Measurements from ENCODE around the gene SSH3. TPM values are rescaled to one million over a fixed set of nuclear protein-coding genes. Genes with fewer than 3 reads are reported as not detected.

SSH3 gene
- total RNA-seq, 1 experiment from 2014 or later, result 57.8 TPM

DNA sequence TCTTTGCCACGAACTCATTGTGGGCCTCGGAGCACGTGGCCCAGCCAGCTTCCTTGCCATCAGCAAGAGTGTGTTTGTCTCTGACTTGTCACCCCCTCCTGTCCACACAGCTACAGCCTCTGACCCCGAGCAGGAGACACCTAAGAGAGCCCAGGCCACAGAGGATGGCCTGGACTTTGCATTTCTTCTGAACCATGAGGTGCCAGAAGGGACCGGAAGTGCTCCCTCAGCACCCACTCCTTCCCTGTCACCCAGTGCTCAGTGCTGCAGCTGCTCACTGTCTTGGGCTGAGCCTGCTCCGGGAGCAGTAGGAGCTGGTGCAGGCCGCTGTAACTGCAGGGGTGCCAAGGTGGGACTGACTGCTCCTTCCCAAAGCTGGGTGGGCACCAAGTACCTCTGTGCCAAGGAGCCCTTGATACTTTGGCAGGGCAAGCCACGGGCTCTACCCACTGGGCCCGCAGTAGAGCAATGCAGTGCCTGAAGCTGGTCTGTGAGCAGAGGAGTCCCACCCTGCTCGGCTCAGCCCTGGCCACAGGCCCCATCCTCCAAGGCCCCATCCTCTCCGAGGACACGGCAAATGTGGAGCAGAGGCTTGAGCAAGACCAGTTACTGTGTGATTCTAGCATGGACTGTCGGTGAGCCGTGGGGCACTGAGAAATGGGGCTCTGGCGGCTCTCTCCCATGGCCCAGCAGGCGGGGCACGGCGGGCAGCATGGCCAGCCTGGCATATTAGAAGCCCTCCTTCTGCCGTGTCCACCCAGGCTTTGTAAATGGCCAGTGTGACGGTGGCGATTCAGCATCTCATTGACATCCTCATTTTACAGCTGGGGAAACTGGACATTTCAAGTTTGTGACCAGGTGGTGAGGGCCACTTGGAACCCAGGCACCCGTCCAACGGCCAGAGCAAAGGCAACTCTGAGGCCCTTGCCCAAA lies 30.7 kb upstream of the SSH3 start:
- Histone ChIP-seq H3K4me3 (replicated peaks in 1 of 2; ENCODE audit: low read depth in 1 of 2, low read length in 2 of 2) (no peak overlapping the region), H3K79me2 (ENCODE audit: insufficient read depth, low read length) (peaks cover 100% of the 10 kb centered on the region), H2AFZ (ENCODE audit: low read depth, low read length, poor library complexity, severe bottlenecking) (no peak overlapping the region), H3K36me3 (ENCODE audit: control insufficient read depth in 1 of 2, insufficient read depth in 2 of 2, low read length in 2 of 2) (peaks cover 2 to 15% of the 10 kb centered on the region in 2 experiments; a peak in 1 of 4 replicates), H3K27ac (ENCODE audit: low read depth, low read length) (no peak overlapping the region), H3K27me3 (ENCODE audit: insufficient read depth, low read length) (no peaks in the 10 kb centered on the region), H3K4me2 (ENCODE audit: low read length) (no peak overlapping the region), H3K9me3 (ENCODE audit: control insufficient read depth in 1 of 2, insufficient read depth in 1 of 2, low read depth in 1 of 2, low read length in 2 of 2) (no peaks in the 10 kb centered on the region), H3K4me1 (ENCODE audit: control insufficient read depth in 1 of 2, insufficient read depth in 2 of 2, low read length in 2 of 2) (peaks cover 8 to 23% of the 10 kb centered on the region in 2 experiments), H4K20me1 (ENCODE audit: insufficient read depth) (no peaks in the 10 kb centered on the region), H3K9me2 (ENCODE audit: insufficient read depth) (no peaks in the 10 kb centered on the region), H3K9ac (ENCODE audit: low read length) (no peak overlapping the region)
- TF ChIP-seq POLR2AphosphoS5 (IDR thresholded peaks at IDR 0.05; ENCODE audit: low read depth, low read length) (no peak), POLR2A (IDR thresholded peaks at IDR 0.05; ENCODE audit: borderline replicate concordance, extremely low read depth, insufficient read depth, insufficient read length) (no peak), RAD21 (IDR thresholded peaks at IDR 0.05; ENCODE audit: low read depth) (no peak), TCF7L2 (IDR thresholded peaks at IDR 0.05; ENCODE audit: borderline replicate concordance, extremely low read depth, insufficient read depth, insufficient read length) (no peak)
- no peak for ATAC-seq
- ChIA-PET RAD21 (ENCODE audit: low non-redundant PET in 1 of 2, low total read pairs in 2 of 2, uncharacterized antibody in 2 of 2, unreplicated experiment in 2 of 2) (no interaction called here), POLR2A (no interaction called here), CTCF (interaction anchor here (0.5 to 1.7 kb wide), 3 partner anchors 10 to 11 kb away, joined by 3 to 6 read pairs (median 3); no protein-coding TSS in a partner anchor)
- no peak for DNase-seq (ENCODE audit: low read depth, low spot score)
- intact Hi-C loops (cut with micrococcal nuclease), result no loop called here
- no TSS peak for BruUV-seq (replicated peaks)

GRCh38 chr11:67273260-67273990 lies 29.9 kb upstream of the SSH3 start:
- no peak for ATAC-seq
- BruUV-seq (replicated peaks), result no TSS peak
- TF ChIP-seq CEBPB (IDR thresholded peaks at IDR 0.05; ENCODE audit: low read depth) (no peak), RAD21 (IDR thresholded peaks at IDR 0.05; ENCODE audit: low read depth) (no peak), EZH2phosphoT487 (IDR thresholded peaks at IDR 0.05; ENCODE audit: borderline replicate concordance) (no peak), ZNF274 (IDR thresholded peaks at IDR 0.05; ENCODE audit: low read depth, low read length) (no peak), SRF (IDR thresholded peaks at IDR 0.05; ENCODE audit: low read depth) (no peak), ZFX (IDR thresholded peaks at IDR 0.05) (no peak), EGR1 (IDR thresholded peaks at IDR 0.05; ENCODE audit: low read depth) (no peak), YY1 (IDR thresholded peaks at IDR 0.05; ENCODE audit: extremely low read depth, insufficient replicate concordance, low read depth, low read length) (no peak), SP1 (IDR thresholded peaks at IDR 0.05; ENCODE audit: low read depth) (no peak), TCF7L2 (IDR thresholded peaks at IDR 0.05; ENCODE audit: borderline replicate concordance, extremely low read depth, insufficient read depth, insufficient read length) (no peak)
- TF ChIP-seq, protein P1, sequence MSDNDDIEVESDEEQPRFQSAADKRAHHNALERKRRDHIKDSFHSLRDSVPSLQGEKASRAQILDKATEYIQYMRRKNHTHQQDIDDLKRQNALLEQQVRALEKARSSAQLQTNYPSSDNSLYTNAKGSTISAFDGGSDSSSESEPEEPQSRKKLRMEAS (IDR thresholded peaks at IDR 0.05), result no peak
- TF ChIP-seq, protein P2, sequence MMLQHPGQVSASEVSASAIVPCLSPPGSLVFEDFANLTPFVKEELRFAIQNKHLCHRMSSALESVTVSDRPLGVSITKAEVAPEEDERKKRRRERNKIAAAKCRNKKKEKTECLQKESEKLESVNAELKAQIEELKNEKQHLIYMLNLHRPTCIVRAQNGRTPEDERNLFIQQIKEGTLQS (IDR thresholded peaks at IDR 0.05), result no peak

More at GRCh38 chr11:67273260-67273990, 29.9 kb upstream of the SSH3 start:
- H2AFZ ChIP-seq (ENCODE audit: low read depth, low read length, poor library complexity, severe bottlenecking), result no peak overlapping the region
- no peak for DNase-seq (ENCODE audit: low read depth, low spot score)
- no peaks in the 10 kb centered on the region for H3K9me2 ChIP-seq (ENCODE audit: insufficient read depth)
- no peak overlapping the region for H3K4me2 ChIP-seq (ENCODE audit: low read length)
- intact Hi-C loops (cut with micrococcal nuclease), result no loop called here
- ChIA-PET POLR2A (no interaction called here), RAD21 (ENCODE audit: low non-redundant PET in 1 of 2, low total read pairs in 2 of 2, uncharacterized antibody in 2 of 2, unreplicated experiment in 2 of 2) (no interaction called here), CTCF (interaction anchor here (0.6 kb wide), 1 partner anchor 10 kb away, joined by 3 read pairs; no protein-coding TSS in a partner anchor)
- H3K9me3 ChIP-seq (ENCODE audit: control insufficient read depth in 1 of 2, insufficient read depth in 1 of 2, low read depth in 1 of 2, low read length in 2 of 2), result no peaks in the 10 kb centered on the region
- peaks cover 4 to 19% of the 10 kb centered on the region in 2 experiments for H3K4me1 ChIP-seq (ENCODE audit: control insufficient read depth in 1 of 2, insufficient read depth in 2 of 2, low read length in 2 of 2)
- no peaks in the 10 kb centered on the region for H3K27me3 ChIP-seq (ENCODE audit: insufficient read depth, low read length)
- H3K9ac ChIP-seq (ENCODE audit: low read length), result no peak overlapping the region
- no peak overlapping the region for H3K4me3 ChIP-seq (replicated peaks in 1 of 2; ENCODE audit: low read depth in 1 of 2, low read length in 2 of 2)
- peaks cover 2 to 9% of the 10 kb centered on the region in 2 experiments; a peak in 2 of 4 replicates for H3K36me3 ChIP-seq (ENCODE audit: control insufficient read depth in 1 of 2, insufficient read depth in 2 of 2, low read length in 2 of 2)
- no peak overlapping the region for H3K27ac ChIP-seq (ENCODE audit: low read depth, low read length)
- H4K20me1 ChIP-seq (ENCODE audit: insufficient read depth), result no peaks in the 10 kb centered on the region
- H3K79me2 ChIP-seq (ENCODE audit: insufficient read depth, low read length), result peaks cover 100% of the 10 kb centered on the region

All from HCT116 (cell line).